Spleen (tissue), 7 donors: ENCODE measurements around the gene LAMA5.
A peak's percentile ranks its signal among the peaks of the same experiment; 100 is the strongest.

Experiments
- POLR2A ChIP-seq, 3 donors: fragments of 450-650 bp; IDR thresholded peaks; one replicate each; pipeline ENCODE4 v1.5.1; 2017; ENCODE audit warnings: antibody characterized with exemption in 3 of 3, mild to moderate bottlenecking in 1 of 3
- POLR2AphosphoS5 ChIP-seq, 3 donors: sonication (generic); formaldehyde crosslinking; IDR thresholded peaks; one replicate each; pipeline ENCODE4 v1.5.1; 2017; ENCODE audit warnings: antibody characterized with exemption in 3 of 3
- TF ChIP-seq, protein P1 (sequence below), 11 experiments: fragments of 200-600 bp in 7 of 11; fragments of 450-650 bp in 4 of 11; sonication (generic) in 4 of 11; IDR thresholded peaks in 8 of 11; conservative IDR thresholded peaks in 3 of 11; 1 replicate in 7 of 11; 2 replicates in 4 of 11; pipeline versions ENCODE4 v1.4.0 to v1.8.0; 2016 to 2021; ENCODE audit warnings: antibody characterized with exemption in 11 of 11, inconsistent platforms in 4 of 11, mild to moderate bottlenecking in 1 of 11
- donor health status: DM: no; HTN: no; CAD: no; lungs with moderate emphysema.
- donor health status: DM: no; HTN: no; CAD: no.
- donor health status: DM: no; HTN: no; CAD: no.

DNA sequence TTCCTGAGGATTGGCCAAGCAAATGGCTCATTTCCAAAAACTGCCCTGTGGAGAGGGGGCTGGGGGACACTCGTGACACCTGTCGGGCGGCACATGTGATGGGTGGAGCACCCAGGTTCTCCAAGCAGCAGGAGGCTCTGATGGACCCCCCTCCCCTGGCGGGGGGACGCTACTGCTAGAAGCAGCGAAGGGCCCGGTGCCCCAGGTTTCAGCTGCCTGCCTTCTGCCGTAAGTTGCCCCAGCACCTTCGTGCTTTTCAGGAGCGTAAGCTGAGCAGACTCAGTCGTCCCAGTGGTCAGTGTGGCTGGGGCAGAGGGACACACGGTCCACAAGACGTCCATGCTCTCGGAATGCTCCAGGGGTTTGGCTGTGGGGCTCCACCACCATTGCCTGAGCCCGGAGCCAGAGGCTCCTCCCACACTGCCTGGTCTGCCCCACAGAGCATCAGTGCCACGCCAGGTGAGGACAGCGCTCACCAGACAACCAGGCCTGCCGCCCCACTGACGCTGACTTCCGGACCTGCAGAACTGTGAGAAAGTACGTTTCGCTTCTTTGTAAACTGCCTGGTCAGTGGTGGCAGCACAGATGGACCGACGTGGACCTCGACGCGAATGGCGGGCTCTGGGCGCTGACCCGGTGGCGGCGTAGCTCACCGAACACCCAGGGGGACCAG is 68.4 kb downstream of the LAMA5 start:
- TF ChIP-seq POLR2A (IDR thresholded peaks at IDR 0.05) = no peak
- TF ChIP-seq POLR2AphosphoS5 (IDR thresholded peaks at IDR 0.05) = peak in 2 of 3 donors; percentile 23 to 59
- TF ChIP-seq, protein P1, sequence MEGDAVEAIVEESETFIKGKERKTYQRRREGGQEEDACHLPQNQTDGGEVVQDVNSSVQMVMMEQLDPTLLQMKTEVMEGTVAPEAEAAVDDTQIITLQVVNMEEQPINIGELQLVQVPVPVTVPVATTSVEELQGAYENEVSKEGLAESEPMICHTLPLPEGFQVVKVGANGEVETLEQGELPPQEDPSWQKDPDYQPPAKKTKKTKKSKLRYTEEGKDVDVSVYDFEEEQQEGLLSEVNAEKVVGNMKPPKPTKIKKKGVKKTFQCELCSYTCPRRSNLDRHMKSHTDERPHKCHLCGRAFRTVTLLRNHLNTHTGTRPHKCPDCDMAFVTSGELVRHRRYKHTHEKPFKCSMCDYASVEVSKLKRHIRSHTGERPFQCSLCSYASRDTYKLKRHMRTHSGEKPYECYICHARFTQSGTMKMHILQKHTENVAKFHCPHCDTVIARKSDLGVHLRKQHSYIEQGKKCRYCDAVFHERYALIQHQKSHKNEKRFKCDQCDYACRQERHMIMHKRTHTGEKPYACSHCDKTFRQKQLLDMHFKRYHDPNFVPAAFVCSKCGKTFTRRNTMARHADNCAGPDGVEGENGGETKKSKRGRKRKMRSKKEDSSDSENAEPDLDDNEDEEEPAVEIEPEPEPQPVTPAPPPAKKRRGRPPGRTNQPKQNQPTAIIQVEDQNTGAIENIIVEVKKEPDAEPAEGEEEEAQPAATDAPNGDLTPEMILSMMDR (IDR thresholded peaks at IDR 0.05 in 8 of 11, conservative IDR thresholded peaks at IDR 0.05 in 3 of 11) = no peak
